Tibial nerve (tissue), 4 donors: ENCODE measurements around the gene COL4A6.

Experiments
- EP300 ChIP-seq, 2 donors: sonication (generic); formaldehyde crosslinking; IDR thresholded peaks; one replicate each; pipeline ENCODE4 v1.6.1; 2017; ENCODE audit warnings: antibody characterized with exemption in 2 of 2, mild to moderate bottlenecking in 1 of 2
- POLR2A ChIP-seq, 2 donors: fragments of 450-650 bp; IDR thresholded peaks; one replicate each; pipeline ENCODE4 v1.6.1; 2017; ENCODE audit warnings: antibody characterized with exemption in 2 of 2, mild to moderate bottlenecking in 2 of 2, moderate library complexity in 2 of 2
- TF ChIP-seq, protein P1 (sequence below), 5 experiments: fragments of 200-600 bp in 3 of 5; fragments of 450-650 bp in 2 of 5; sonication (generic) in 3 of 5; IDR thresholded peaks; one replicate each; pipeline ENCODE4 v1.5.1; 2016 to 2019; ENCODE audit warnings: antibody characterized with exemption in 5 of 5, mild to moderate bottlenecking in 3 of 5, moderate library complexity in 2 of 5

DNA sequence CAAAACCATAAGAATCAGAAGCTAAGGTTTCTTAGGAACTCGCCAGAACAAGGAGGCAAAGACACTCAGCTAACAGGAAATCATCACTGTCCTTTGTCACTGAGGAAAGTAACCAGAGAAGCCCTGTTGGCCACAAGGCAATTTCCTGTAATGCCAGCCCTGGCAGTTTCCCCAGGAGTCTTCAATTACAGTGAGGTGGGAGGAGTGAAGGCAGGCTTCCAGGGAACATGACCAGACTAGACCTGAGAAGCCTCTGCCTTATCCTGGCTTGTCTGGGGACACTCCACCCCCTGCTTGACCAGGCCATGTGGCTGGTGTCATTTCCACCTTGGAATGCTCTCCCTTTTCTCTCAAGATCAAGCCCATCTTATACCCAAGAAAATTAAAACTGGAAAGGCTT, 125.3 kb downstream of the COL4A6 start:
- TF ChIP-seq EP300 (IDR thresholded peaks at IDR 0.05) = no peak
- TF ChIP-seq, protein P1, sequence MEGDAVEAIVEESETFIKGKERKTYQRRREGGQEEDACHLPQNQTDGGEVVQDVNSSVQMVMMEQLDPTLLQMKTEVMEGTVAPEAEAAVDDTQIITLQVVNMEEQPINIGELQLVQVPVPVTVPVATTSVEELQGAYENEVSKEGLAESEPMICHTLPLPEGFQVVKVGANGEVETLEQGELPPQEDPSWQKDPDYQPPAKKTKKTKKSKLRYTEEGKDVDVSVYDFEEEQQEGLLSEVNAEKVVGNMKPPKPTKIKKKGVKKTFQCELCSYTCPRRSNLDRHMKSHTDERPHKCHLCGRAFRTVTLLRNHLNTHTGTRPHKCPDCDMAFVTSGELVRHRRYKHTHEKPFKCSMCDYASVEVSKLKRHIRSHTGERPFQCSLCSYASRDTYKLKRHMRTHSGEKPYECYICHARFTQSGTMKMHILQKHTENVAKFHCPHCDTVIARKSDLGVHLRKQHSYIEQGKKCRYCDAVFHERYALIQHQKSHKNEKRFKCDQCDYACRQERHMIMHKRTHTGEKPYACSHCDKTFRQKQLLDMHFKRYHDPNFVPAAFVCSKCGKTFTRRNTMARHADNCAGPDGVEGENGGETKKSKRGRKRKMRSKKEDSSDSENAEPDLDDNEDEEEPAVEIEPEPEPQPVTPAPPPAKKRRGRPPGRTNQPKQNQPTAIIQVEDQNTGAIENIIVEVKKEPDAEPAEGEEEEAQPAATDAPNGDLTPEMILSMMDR (IDR thresholded peaks at IDR 0.05) = no peak
- TF ChIP-seq POLR2A (IDR thresholded peaks at IDR 0.05) = no peak
